ENCODE measurements around the gene IZUMO1.

GRCh38 chr19:48757741-48758144, 11.0 kb upstream of the IZUMO1 start:
- TF ChIP-seq, protein P1, sequence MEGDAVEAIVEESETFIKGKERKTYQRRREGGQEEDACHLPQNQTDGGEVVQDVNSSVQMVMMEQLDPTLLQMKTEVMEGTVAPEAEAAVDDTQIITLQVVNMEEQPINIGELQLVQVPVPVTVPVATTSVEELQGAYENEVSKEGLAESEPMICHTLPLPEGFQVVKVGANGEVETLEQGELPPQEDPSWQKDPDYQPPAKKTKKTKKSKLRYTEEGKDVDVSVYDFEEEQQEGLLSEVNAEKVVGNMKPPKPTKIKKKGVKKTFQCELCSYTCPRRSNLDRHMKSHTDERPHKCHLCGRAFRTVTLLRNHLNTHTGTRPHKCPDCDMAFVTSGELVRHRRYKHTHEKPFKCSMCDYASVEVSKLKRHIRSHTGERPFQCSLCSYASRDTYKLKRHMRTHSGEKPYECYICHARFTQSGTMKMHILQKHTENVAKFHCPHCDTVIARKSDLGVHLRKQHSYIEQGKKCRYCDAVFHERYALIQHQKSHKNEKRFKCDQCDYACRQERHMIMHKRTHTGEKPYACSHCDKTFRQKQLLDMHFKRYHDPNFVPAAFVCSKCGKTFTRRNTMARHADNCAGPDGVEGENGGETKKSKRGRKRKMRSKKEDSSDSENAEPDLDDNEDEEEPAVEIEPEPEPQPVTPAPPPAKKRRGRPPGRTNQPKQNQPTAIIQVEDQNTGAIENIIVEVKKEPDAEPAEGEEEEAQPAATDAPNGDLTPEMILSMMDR (IDR thresholded peaks at IDR 0.05), result no peak
- TF ChIP-seq EZH2 (IDR thresholded peaks at IDR 0.05) (no peak), EZH2phosphoT487 (IDR thresholded peaks at IDR 0.05) (no peak)

All from neural progenitor cell (in vitro differentiated cells).